ENCODE data around the gene FRMPD4. TPM values are rescaled to one million over a fixed set of nuclear protein-coding genes. Genes with fewer than 3 reads are reported as not detected.

Gene FRMPD4
- total RNA-seq, 1 experiment from 2014 or later, result not detected

DNA sequence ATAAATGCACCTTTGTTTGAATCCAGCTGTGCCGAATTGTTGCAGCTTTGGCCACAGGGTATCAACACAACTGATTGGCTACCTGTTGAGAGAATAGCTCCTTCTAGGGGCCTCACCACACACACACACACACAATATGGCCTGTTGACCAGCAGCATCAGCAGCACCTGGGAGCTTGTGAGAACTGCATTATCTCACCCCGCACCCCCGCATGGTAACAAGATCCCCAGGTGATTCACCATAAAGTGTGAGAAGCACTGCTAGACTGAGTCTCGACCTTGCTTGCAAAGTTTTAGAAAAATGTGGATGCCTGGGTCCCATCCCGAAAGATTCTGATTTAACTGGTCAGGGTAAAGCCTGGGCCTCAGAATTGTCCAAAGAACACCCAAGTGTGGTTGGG lies 476.0 kb downstream of the FRMPD4 start:
- Histone ChIP-seq H3K36me3 (ENCODE audit: low read depth) (no peaks in the 10 kb centered on the region), H3K27ac (peak overlapping the region; percentile 22; the same call in 1 of the 2 replicates), H3K4me2 (peak overlapping the region; percentile 50), H3F3A (ENCODE audit: insufficient read depth, low read depth) (0 out of 2 replicates have a peak, but pooled peaks cover 5% of the 10 kb centered on the region), H3K4me1 (replicated peaks; ENCODE audit: insufficient read depth) (peaks cover 8% of the 10 kb centered on the region), H2AFZ (no peak overlapping the region), H3K27me3 (ENCODE audit: insufficient read depth, low read depth) (no peaks in the 10 kb centered on the region), H3K79me2 (ENCODE audit: low read depth) (no peaks in the 10 kb centered on the region), H3K4me3 (peak overlapping the region; percentile 30; the same call in 1 of the 2 replicates), H4K20me1 (ENCODE audit: insufficient read depth) (no peaks in the 10 kb centered on the region), H3K9me2 (ENCODE audit: insufficient read depth) (no peaks in the 10 kb centered on the region), H3K9me3 (ENCODE audit: insufficient read depth, low read depth) (no peaks in the 10 kb centered on the region)
- DNase-seq, result no peak
- TF ChIP-seq, protein P1, sequence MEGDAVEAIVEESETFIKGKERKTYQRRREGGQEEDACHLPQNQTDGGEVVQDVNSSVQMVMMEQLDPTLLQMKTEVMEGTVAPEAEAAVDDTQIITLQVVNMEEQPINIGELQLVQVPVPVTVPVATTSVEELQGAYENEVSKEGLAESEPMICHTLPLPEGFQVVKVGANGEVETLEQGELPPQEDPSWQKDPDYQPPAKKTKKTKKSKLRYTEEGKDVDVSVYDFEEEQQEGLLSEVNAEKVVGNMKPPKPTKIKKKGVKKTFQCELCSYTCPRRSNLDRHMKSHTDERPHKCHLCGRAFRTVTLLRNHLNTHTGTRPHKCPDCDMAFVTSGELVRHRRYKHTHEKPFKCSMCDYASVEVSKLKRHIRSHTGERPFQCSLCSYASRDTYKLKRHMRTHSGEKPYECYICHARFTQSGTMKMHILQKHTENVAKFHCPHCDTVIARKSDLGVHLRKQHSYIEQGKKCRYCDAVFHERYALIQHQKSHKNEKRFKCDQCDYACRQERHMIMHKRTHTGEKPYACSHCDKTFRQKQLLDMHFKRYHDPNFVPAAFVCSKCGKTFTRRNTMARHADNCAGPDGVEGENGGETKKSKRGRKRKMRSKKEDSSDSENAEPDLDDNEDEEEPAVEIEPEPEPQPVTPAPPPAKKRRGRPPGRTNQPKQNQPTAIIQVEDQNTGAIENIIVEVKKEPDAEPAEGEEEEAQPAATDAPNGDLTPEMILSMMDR (conservative IDR thresholded peaks at IDR 0.05), result no peak
- no peak for TF ChIP-seq EZH2 (IDR thresholded peaks at IDR 0.05; ENCODE audit: low read depth)
- ChIA-PET CTCF (no interaction called here), POLR2A (ENCODE audit: unreplicated experiment) (no interaction called here)
- BruUV-seq (replicated peaks), result no TSS peak
- intact Hi-C loops (cut with micrococcal nuclease; ENCODE audit: unreplicated experiment), result no loop called here

DNA sequence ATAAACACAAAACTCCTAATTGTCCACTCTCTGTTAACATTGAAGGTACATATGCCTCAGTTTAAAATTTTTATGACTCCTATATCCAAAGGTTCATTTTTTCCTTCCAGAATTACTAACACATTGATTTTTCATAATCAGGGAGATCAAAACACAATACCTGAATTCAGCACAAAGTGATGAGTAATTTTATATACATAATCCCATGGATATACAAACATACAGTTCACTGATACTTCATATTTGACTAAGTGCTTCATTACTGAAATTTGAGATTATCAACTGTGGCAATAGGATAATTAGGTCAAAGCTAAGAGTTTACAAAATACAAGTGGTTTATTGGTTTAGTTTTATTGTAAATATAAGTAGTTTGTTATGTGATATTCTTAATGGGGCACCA lies 476.8 kb downstream of the FRMPD4 start:
- POLR2A ChIA-PET (ENCODE audit: unreplicated experiment), result no interaction called here
- BruUV-seq (replicated peaks), result no TSS peak
- TF ChIP-seq EZH2 (IDR thresholded peaks at IDR 0.05; ENCODE audit: low read depth), result no peak
- TF ChIP-seq, protein P1 (conservative IDR thresholded peaks at IDR 0.05), result no peak
- H3K9me3 ChIP-seq (ENCODE audit: insufficient read depth, low read depth), result no peaks in the 10 kb centered on the region
- H3K4me1 ChIP-seq (replicated peaks; ENCODE audit: insufficient read depth), result peaks cover 8% of the 10 kb centered on the region
- H3K4me3 ChIP-seq, result no peak overlapping the region
- no peaks in the 10 kb centered on the region for H3F3A ChIP-seq (ENCODE audit: insufficient read depth, low read depth)
- no peaks in the 10 kb centered on the region for H3K27me3 ChIP-seq (ENCODE audit: insufficient read depth, low read depth)
- peak overlapping the region; percentile 22; the same call in 1 of the 2 replicates for H3K27ac ChIP-seq
- H3K79me2 ChIP-seq (ENCODE audit: low read depth), result no peaks in the 10 kb centered on the region
- no peaks in the 10 kb centered on the region for H3K9me2 ChIP-seq (ENCODE audit: insufficient read depth)
- intact Hi-C loops (cut with micrococcal nuclease; ENCODE audit: unreplicated experiment), result no loop called here
- no peaks in the 10 kb centered on the region for H4K20me1 ChIP-seq (ENCODE audit: insufficient read depth)
- CTCF ChIA-PET, result no interaction called here
- H3K36me3 ChIP-seq (ENCODE audit: low read depth), result no peaks in the 10 kb centered on the region
- no peak for DNase-seq
- peak overlapping the region; percentile 50; the same call in 1 of the 2 replicates for H3K4me2 ChIP-seq
- H2AFZ ChIP-seq, result no peak overlapping the region

DNA sequence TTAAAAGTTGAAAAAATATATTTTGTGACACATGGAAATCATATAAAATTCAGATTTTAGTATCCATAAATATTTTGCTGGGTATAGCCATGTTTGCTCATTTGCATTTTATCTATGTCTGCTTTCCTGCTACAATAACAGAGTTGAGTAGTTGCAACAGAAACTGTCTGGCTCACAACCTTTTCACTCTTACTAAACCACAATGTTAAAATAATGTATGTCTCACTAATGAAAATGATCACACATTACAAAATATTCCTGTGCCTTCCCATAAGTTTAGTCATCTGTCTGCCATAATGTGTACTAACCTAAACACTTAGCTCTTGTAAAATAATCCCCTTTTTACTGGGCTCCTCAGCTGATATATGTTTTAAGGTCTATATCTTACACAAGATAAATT lies 479.0 kb downstream of the FRMPD4 start:
- Histone ChIP-seq H3F3A (ENCODE audit: insufficient read depth, low read depth) (no peaks in the 10 kb centered on the region), H3K27me3 (ENCODE audit: insufficient read depth, low read depth) (no peaks in the 10 kb centered on the region), H3K9me3 (ENCODE audit: insufficient read depth, low read depth) (no peaks in the 10 kb centered on the region), H3K36me3 (ENCODE audit: low read depth) (no peaks in the 10 kb centered on the region), H3K9me2 (ENCODE audit: insufficient read depth) (no peaks in the 10 kb centered on the region), H3K27ac (no peak overlapping the region), H3K4me1 (replicated peaks; ENCODE audit: insufficient read depth) (peaks cover 8% of the 10 kb centered on the region), H2AFZ (no peak overlapping the region), H4K20me1 (ENCODE audit: insufficient read depth) (no peaks in the 10 kb centered on the region), H3K4me3 (no peak overlapping the region), H3K79me2 (ENCODE audit: low read depth) (no peaks in the 10 kb centered on the region), H3K4me2 (no peak overlapping the region)
- TF ChIP-seq EZH2 (IDR thresholded peaks at IDR 0.05; ENCODE audit: low read depth), result no peak
- TF ChIP-seq, protein P1 (conservative IDR thresholded peaks at IDR 0.05), result no peak
- ChIA-PET CTCF (no interaction called here), POLR2A (ENCODE audit: unreplicated experiment) (no interaction called here)
- intact Hi-C loops (cut with micrococcal nuclease; ENCODE audit: unreplicated experiment), result no loop called here
- BruUV-seq (replicated peaks), result no TSS peak
- no peak for DNase-seq

Measured in PC-9 (cell line).